ENCODE measurements around the gene ALPL.

The ALPL gene

GRCh38 chr1:21603177-21604138 lies 94.2 kb downstream of the ALPL start:
- DNase-seq: no peak

DNA sequence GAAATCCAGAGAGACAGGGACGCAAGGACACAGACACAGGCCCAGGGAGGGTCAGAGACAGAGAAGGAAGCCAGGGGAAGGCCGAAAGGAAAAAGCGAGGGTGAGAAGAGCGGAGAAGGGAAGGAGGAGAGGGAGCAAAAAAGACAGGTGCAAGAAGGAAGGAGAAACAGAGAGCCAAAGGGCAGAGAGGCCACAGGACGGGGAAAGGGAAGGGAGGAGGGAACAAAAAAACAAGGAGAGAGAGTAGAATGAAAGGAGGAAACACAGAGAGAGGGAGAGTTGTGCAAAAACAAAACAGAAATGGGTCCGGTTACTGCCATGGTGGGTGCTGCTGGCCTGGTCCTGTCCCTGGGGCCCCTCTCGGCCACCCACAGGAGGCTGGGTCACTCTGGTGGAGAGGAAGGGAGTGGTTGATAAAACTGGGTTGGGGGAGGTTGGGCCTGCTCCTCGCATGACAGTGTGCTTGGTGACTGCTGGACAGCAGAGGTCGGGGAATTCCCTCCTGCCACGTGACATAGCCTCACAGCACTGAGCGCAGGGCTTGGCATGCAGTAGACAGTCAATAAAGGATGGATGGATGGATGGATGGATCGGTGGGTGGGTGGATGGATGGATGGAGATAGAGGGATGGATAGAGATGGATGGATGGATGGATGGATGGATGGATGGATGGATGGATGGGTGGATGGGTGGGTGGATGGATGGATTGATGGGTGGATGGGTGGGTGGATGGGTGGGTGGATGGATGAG lies 95.2 kb downstream of the ALPL start:
- DNase-seq: peak in 1 of 4 experiments; percentile 22

GRCh38 chr1:21605012-21605715 lies 95.9 kb downstream of the ALPL start:
- no peak for DNase-seq

DNA sequence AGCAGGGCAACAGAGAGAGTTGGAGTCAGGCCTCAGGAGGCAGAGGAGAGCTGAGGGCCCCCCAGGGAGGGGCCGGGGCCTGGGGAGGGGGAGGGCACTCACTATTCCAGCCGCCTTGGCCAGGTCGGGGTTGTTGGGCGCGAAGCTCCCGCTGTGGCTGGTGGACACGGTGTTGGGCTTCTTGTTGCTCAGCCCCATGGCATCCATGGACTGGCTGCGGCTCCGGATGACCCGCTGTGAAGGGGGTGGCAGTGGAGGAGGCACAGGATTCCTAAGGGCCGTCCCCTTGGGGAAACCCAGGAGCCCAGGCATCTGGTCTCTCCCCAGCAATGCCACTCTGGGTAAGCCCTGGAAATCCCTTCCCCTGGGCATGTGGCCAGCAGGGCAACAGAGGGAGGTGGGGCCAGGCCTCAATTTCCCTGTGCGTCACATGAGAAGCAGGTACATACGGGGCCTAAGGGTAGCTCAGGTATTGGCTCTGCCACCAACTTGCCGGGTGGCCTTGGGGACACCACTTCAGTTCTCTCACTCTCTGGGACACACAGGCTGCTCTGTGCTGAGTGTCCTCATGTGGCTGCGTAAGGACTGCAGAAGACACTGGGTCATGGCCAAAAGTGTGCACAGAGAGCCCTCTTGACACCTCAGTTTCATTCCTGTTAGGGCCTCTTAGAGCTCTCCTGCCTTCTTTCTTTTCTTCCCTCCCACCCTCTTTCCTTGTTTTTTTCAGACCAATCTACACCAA lies 96.9 kb downstream of the ALPL start:
- no peak for DNase-seq

DNA sequence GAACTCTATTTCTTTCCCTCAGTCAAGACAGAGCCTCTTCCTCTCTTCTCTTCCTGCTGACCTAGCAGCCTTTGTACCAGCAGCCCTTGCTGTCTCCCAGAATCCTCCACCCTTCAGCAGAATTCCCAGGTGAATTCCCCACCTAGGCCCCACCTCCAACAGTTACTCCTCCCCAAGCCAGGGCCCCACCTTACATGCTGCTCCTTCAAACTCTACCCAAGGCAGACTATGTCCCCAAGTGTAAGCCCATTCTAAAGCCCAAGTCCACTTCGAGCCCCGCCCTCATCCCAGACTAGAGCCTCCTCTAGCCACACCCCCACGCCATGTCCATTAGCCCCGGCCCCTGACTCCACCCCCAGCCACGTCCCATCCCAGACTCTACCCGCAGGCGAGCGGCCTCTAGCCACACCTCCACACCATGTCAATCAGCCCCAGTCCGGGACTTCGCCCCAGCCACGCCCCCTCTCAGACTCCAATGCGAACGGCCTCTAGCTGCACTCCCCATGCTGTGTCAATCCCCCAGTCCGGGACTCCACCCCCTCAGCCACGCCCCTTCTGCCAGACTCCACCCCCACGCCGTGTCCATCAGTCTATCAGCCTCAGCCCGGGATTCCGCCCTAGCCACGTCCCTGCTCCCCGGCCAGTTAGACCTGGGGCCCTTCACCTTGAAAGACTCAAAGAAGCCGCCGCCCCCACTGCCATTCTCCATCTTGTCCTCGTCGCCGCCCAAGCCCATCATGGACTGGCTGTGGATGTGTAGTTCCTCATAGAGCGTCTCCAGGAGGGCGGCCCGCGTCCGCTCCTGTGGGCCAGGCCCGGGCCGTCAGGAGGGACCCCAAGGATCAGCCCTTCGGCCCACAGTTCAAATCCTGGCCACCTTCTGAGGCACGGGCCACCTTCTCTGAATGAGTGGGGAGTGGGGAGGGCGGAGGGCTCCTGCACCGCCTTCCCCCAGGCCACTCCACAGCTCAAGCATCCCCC lies 98.6 kb downstream of the ALPL start:
- peak; percentile 53 to 67 (median 62) for DNase-seq

GRCh38 chr1:21608798-21609197 lies 99.6 kb downstream of the ALPL start:
- no peak for DNase-seq

DNA sequence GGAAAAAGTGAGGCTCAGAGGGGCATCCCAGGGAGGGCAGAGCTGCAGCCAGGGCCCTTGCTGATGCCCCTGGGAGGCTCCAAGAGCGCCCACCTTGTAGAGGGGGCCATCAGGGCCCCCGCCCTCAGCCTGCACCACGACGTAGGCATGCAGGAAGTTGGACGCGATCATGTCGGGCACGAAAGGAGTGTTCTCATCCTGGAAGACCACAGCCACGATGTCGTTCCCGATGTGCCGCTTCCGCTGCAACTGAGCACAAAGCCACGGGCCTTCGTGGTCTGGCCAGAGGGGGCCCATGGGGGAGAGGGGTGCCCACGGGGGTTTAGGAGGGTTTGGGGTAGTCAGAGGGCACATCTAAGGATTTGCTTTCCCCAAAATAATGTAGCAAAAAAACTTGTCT lies 100.8 kb downstream of the ALPL start:
- no peak for DNase-seq

- DNase-seq: no peak
These were observed 102.0 kb downstream of the ALPL start for GRCh38 chr1:21610989-21611785.

DNA sequence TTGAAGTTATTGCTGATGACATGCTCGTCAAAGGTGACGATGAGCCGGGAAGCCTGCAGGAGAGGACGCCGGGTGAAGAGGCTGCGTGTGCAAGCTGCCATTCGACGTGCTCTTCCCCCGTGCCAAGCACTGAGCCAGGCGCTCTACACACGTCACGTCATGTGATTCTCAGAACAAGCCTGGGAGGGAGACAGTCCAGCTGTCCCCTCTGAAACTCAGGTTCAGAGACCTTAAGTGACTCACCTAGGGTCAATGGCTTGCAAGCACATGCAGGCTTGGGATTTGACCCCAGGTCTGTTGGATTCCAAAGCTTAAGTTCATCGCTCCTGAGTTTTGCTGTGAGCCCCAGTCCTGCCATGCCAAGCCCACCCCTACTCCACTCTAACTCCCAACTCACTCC lies 102.8 kb downstream of the ALPL start:
- no peak for DNase-seq

- DNase-seq: no peak
These were observed 104.0 kb downstream of the ALPL start for GRCh38 chr1:21613072-21613867.

DNA sequence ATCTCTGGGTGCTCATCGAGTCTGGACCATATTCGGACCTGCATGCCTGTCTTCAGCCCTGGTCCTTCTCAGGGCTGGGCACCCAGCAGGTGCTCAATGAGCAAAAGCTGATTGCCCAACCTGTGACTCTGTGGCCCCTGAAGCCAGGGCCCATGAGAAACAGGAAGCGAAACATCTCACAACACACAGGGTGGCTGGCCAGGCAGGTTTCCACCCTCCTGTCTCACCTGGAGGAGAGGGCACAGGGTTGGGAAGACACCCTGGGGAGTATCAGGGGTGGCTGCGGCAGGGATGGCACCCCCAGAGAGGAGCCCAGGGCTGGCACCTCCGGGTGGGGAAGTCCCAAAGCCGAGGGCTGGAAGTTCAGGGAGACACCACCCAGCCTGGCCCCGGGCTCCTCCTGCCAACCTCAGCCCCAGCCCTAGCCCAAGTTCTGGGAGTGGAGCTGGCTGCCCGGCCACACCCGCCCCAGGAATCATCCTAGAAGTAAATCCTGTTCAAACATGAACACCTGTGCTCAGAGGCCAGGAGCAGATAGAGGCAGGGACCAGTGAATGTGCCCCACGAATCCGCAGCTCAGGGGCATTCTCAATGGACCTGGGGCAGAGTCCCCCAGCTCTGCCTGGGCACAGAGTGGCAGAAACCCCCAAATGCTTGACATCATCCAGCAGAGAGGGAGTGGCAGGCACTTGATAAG lies 105.3 kb downstream of the ALPL start:
- DNase-seq: no peak

DNA sequence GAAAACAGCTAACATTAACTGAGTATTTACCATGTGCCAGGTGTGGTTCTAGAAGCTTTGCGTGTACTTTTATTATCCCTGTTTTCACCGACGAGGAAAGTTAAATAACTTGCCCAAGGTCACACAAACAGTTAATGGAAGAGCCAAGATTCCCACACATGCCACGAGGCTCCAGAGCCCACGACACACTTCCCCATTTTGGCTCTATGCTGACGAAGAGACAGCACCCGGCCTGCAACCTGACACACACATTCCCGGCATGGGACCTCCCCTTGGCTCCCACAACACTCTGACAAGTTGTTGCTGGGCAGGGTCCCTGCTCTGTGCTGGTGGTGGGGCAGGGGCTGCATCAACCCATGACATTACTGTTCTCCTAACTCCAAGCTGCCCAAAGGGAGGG lies 107.1 kb downstream of the ALPL start:
- peak; percentile 79 to 89 (median 84) for DNase-seq

- DNase-seq: no peak
These were observed 108.0 kb downstream of the ALPL start for GRCh38 chr1:21617126-21617738.

- DNase-seq: no peak
These were observed 108.8 kb downstream of the ALPL start for GRCh38 chr1:21618059-21618458.

- DNase-seq: no peak
These were observed 109.5 kb downstream of the ALPL start for GRCh38 chr1:21618561-21619374.

DNA sequence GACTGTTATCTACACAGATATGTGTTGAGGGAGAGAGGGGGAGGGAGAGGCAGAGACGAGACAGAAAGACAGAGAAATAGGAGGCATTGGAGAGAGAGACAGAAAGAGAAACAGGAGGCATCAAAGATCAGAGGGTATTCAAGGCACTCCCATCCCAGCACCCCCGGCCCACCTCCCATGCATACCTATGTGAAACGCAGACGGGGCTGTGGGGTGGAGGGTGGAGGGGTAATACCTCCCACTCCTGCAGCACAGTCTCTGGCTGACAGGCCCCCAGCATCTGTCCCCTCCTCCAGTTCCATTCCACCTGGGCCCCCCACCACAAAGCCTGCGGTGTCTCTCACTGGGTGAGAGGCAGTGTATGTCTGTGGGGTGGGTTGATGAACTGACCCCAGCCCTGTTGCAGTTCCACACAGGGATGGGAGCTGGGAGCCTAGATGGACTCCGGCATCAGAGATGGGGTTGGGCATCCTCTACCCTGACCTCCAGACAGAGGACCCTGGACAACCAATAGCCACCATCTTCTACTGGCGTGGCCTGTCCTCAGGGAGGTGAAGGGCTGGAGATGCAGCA lies 110.2 kb downstream of the ALPL start:
- DNase-seq: no peak

DNA sequence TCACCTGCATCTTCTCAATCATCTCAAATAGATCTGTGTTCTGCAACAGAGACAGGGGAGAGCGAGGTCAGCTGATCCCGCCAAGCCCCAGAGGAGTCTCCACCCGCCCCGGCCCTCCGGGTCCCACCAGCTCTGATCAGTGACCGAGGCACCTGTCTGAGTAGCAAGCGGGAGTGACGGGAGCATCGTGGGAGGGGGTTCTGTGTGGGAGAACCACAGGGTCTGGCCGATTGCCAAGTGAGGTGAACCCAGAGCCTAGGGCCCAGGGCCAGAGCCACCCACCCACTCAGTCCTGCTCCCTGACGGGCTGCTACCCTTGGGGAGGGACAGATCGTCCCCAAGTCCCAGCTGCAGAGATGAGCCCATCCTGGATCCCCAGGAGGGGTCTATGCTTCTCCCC lies 110.8 kb downstream of the ALPL start:
- DNase-seq: no peak

All from suppressor macrophage (primary cell).